HG02610 (cell line): ENCODE data around the gene CCT5.
A peak's percentile ranks its signal among the peaks of the same experiment; 100 is the strongest.
"Not testable (repeated sequence)": the region's sequence is repeated elsewhere in the genome, so short reads cannot be mapped to it uniquely, and the experiment has no call there.

ENCODE experiments used
- ATAC-seq: cut with Tn5 transposase; IDR thresholded peaks from one replicate; pipeline ENCODE4 v1.9.1; 2021; ENCODE audit warnings: mild to moderate bottlenecking, moderate library complexity; ENCODE audit not compliant: unreplicated experiment

CCT5 gene

GRCh38 chr5:10275460-10275859, 25.4 kb downstream of the CCT5 start:
- ATAC-seq = no peak

GRCh38 chr5:10275991-10276390, 25.9 kb downstream of the CCT5 start:
- ATAC-seq = no peak

DNA sequence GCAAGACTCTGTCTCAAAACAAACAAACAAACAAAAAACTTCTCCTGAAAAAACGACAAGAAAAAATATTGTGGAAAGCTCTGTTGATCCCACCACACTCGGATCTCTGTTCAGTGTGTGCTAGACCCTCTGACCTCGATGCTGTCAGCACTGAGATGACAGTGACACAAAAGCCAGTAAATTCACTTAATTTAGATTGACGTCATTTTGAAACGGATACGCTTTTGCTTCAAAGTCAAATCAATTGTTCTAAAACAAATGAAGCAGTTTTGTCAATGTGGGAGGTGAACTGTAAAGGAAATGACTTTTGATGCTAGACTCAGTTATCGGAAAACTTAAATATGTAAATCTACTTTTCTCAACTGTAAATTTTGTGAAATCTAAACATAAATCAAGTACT, 26.6 kb downstream of the CCT5 start:
- ATAC-seq = no peak

DNA sequence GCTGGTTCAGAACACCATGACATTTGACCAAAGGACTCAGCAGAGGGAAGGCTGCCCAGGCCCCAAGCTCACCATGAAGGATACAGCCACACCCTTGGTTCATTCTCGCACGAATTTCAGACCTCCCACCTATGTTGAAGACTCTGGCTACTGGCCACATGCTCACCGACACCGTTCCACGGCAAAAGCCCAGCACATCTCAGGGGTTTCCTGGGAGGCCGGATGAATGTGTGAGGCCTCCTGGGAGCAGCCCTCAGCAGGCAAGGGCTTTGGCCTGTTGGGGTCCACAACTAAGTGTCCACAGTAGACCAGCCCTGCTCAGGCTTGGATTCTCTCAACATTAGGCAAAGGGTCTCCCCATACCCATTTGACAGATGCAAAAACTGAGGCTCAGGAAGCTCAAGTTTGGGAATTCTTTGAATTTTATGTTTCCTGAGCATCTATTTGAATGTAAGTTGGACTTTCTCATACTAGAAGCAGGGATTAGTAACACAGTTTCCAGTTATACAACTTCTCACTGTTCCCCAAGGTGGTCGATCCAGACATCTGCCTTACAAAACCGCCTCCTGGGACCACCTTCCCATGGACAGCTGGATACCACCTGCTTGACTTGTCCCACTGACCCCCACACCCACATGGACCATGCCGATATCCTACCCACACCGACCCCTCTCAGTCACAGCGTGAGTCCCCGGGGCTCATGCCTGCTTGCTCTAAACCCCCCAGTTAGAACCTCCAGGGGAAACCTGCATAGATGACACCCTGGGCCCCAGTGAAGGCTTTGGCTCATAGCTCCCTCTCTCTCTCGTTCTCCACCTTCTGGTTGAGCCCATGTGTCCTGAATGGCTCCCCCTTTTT, 27.9 kb downstream of the CCT5 start:
- ATAC-seq = no peak

- no peak for ATAC-seq
These were observed 28.7 kb downstream of the CCT5 start for GRCh38 chr5:10278658-10279279.

- no peak for ATAC-seq
These were observed 29.2 kb downstream of the CCT5 start for GRCh38 chr5:10279328-10279727.

GRCh38 chr5:10279925-10280720, 30.0 kb downstream of the CCT5 start:
- no peak for ATAC-seq

DNA sequence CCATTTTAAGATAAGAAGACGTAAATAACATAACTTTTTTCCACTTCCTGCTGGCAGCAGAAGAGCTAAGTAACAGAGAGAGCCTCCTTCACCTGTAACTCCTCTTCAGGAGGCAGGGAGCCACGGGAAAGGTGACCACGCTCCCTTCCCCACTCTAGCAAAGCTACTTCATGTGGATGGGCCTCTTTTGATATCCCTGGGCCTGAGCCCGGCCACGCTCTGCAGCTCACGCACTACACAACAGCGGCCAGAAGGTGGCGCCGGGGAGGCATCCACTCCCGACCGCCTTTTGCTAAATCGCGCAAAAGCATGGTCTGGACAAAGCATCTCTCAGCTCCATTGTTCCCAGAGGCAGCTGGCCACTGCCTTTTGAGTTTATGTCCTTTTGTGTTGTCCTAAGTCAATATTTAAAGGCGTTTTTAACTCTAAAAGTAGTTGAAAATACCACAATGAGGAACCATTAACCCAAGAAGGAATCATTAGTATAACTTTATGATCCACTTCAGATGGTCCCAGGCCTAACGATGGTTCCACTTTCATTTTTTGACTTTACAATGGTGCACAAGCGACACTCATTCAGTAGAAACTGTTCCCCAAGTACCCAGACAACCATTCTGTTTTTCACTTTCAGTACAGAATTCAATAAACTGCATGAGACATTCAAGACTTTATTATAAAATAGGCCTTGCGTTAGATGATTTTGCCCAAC, 34.0 kb downstream of the CCT5 start:
- peak; percentile 95 for ATAC-seq

DNA sequence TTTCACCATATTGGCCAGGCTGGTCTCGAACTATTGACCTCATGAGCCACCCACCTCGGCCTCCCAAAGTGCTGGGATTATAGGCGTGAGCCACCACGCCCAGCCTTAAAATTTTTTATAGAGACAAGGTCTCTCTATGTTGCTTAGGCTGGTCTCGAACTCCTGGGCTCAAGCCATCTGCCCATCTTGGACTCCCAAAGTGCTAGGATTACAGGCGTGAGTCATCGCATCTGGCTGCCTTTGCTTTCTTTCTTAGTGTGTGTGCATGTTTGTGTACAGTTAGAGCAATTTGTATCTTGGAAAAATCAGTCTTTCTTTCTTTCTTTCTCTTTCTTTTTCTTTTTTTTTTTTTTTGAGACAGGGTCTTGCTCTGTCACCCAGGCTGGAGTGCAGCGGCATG, 35.3 kb downstream of the CCT5 start:
- ATAC-seq = not testable (repeated sequence)

GRCh38 chr5:10286162-10286861, 36.2 kb downstream of the CCT5 start:
- no peak for ATAC-seq

DNA sequence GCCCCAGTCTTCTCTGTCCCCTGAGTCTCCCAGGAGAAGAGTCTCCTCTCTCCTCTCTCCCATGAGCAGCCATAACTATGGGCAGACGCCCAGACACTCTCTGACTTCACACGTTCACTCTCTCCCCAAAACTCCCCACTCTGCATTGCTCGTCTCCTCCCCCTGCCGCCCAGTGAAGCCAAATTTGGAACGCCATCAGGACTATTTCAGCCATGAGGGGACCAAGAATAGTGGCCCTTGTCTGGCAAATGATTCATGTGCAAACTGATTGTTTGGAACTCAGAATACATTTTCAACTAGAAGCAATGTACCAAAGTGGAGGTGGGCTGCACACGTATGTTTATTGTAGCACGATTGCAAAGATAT, 36.8 kb downstream of the CCT5 start:
- ATAC-seq = no peak

DNA sequence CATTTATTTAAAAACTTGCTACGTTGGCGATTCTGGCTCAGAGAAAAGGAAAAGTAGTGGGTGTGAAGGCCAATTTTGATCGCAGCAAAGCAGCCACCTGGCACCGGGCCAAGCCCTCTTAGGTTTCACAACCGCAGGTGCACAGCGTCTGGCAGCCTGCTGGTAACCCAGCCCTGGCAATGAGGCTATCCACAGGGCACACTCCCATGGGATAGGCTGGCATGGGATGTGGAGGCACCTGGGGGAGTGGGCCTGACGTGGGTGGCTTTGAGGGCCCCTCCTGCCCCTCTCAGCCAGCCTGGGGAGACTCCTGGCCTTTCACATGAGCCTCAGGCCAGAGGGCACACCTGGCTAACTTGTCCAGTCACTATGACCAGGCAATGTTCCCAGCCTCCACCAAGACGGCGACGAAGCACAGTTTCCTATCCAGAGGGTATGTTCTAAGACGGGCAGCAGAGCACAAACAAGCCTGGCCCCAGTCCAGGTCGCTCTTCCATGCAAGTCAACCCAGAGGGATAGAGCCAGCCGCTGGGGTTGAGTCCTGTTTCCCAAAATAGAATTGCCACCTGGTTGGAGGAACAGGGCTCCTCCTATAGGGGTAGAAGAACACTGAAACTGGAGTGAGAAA, 38.6 kb downstream of the CCT5 start:
- no peak for ATAC-seq

DNA sequence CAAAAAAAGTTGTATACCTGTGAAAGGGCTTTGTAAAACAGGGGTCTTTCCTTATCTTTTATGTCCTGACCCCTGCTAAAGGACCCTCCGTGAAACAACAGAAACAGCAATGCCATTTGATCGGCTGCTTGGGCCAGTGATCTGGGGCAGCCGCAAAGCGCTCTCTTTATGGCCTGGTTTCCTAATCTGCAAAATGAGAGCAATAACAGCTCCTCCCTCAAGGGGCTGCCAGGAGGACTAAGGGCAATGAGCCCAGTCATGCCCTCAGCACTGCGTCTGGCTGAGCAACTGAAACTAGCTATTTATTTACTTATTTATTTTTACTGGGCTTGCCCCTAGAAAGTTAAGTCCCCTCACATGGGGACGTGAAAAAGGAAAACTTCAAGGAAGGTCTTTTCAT, 39.3 kb downstream of the CCT5 start:
- ATAC-seq = no peak

GRCh38 chr5:10289991-10290390, 39.9 kb downstream of the CCT5 start:
- ATAC-seq = no peak

- ATAC-seq = no peak
These were observed 40.4 kb downstream of the CCT5 start for GRCh38 chr5:10290438-10290837.

- ATAC-seq = no peak
These were observed 41.7 kb downstream of the CCT5 start for GRCh38 chr5:10291692-10292339.

- ATAC-seq = no peak
These were observed 44.0 kb downstream of the CCT5 start for GRCh38 chr5:10293907-10294662.

- peak; percentile 76 for ATAC-seq
These were observed 45.7 kb downstream of the CCT5 start for GRCh38 chr5:10295619-10296326.
